NCI-H128 (cell line): Measurements from ENCODE around the gene TACR1.
"Not testable (repeated sequence)": the region's sequence is repeated elsewhere in the genome, so short reads cannot be mapped to it uniquely, and the experiment has no call there.

Source experiments
- DNase-seq: peaks from one replicate; lab custom pipeline; 2025; ENCODE audit not compliant: unreplicated experiment; lab: John Stamatoyannopoulos, UW

The TACR1 gene, protein sequence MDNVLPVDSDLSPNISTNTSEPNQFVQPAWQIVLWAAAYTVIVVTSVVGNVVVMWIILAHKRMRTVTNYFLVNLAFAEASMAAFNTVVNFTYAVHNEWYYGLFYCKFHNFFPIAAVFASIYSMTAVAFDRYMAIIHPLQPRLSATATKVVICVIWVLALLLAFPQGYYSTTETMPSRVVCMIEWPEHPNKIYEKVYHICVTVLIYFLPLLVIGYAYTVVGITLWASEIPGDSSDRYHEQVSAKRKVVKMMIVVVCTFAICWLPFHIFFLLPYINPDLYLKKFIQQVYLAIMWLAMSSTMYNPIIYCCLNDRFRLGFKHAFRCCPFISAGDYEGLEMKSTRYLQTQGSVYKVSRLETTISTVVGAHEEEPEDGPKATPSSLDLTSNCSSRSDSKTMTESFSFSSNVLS

DNA sequence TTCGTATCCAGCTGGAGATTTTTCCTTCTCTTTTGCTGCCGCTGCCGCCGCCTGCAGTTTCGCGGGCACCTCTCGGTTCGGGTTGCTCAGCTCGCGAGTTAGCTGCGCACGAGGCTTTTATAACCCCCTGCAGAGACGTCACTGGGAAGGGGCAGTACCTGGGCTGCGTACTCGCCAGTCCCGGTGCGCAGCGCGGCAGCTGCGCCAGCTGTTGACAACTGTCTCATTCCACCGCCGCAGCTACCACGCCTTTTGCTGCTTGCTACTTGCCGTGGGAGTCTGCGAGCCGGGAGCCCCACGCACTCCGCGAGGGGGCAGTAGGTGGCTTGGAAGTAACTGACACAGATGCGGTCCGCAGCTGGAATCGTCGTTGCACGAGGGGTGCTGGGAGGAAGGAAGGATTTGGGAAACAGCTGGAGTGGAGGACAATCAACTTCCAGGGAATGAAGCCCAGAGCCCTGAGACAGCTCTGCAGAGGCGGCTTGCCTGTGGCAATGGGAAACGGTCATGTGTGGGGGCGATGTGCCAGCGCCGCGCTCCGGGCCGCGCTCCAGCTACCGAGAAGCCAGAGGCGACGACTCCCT, at the start of gene TACR1:
Gene TACR1, minus strand, starts transcription at position 93 of the 584 bp plus-strand sequence. CDS start 586 bp downstream, outside the sequence.
- peak; percentile 12 for DNase-seq

DNA sequence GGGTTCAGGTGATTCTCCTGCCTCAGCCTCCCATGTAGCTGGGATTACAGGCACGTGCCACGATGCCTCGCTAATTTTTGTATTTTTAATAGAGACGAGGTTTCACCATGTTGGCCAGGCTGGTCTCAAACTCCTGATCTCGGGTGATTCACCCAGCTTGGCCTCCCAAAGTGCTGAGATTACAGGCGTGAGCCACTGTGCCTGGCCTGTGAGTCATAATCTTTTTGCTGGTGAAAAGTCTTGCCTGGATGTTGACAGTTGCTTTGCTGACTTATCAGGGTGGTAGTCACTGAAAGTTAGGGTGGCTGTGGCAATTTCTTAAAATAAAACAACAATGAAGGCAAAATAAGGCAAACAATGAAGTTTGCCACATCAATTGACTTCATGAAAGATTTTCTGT, 49.3 kb upstream of the TACR1 start:
- DNase-seq = not testable (repeated sequence)

DNA sequence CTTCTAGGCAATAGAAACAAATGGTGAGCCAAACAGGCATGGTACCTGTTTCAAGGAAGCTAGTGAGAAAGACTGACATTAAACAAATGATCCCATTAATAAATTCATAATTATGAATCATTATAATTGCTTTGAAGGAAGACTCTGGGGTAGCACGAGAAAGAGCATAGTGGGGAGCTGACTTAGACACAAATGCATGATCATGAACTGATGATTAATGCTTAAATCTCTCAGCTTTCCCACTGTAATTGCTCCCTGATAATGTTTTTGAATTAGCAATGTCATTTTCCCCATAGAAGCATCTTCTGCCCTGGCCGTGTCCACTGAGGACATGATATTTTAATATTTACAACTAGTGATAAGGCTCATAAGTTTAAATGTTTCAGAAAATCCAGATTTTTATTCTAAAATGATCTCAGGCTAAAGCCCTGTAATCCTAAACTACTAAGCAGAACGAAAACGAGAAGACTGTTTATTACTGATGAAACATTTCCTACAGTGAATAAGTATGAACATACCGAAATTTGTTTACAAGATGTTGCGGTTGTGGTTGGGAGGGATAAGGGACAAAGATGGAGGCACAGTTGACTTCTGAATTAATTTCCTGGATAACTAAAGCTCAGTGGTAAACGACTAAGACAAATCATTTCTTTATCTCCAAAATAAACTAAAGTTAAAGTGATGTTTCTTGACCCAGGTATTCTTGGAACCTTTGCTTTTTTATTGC, 47.3 kb upstream of the TACR1 start:
- no peak for DNase-seq

DNA sequence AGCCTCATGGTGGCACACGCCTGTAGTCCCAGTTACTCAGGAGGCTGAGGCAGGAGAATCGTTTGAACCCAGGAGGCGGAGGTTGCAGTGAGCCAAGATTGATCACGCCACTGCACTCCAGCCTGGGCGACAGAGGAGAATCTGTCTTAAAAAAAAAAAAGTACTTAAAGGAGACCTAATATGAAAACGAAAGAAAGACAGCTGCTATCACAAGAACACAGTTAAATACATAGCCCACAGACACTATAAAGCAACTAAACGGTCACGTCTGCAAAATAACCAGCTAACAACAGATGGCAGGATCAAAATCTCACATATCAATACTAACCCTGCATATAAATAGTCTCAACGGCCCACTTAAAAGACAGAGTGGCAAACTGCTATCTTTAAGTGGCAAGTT, 43.9 kb upstream of the TACR1 start:
- no peak for DNase-seq

DNA sequence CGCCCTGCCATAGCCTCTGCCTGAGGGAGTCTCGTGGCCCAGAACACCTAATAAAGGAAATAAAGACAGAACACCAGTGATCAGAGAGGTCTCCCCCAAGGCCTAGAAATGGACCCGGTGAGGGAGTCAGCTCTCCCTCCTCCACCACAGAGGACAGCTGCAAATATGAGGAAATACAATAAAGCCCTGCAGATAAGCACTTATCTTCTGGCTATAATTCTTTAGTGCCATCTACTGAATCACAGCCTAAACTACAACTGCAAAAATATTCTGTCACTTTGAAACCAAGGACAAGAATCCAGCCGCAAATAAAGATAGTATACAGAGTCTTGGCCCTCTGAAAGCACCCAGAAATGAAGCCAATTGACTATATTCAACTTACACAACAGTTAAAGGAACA, 42.4 kb upstream of the TACR1 start:
- DNase-seq = no peak

DNA sequence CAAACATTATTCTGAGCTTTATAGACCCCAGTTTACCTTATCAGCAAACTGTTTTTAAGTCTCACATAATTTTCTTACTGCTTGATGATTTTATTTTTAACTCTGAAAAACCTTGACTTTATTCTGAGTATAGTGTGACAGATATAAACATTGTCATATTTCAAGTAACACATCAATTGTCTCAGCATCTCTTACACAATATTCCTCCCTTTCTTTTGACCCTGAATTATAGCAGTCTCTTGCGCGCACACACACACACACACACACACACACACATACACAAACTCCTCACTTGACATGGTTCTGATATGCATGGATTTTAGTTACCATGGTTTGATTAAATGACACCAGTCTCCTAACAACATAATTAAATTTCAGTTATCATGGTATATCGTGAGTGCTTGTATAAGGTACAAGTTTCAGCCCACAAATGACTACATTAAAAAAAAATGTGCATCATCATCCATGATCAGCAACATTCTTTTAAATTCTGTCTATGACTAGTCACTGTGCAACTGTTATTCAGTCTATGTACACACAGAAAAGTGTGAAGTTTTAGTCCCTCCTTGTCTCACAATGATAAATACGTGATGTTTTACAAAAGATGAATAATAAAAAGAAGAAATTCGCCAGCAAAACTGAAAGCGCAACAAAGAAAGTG, 39.5 kb upstream of the TACR1 start:
- no peak for DNase-seq

DNA sequence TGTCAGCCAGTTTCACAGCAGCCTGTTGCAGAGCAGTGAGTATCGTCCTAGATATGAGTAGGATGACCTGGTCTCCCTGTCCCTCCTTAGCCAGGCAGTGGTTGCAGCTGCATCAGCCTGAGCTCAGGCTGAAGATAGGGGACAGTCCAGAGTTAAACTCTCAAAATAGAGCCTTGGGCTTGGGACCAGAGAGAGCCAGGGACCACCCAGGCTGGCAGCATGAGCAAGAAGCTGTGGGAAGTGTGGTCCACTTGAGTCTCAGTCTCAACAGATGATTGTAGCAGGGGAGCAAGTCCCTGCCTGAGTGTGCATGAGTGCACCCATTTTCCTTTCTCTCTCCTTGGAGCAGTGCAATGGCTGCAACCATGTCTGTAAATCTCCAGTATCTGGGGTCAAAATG, 38.0 kb upstream of the TACR1 start:
- no peak for DNase-seq

DNA sequence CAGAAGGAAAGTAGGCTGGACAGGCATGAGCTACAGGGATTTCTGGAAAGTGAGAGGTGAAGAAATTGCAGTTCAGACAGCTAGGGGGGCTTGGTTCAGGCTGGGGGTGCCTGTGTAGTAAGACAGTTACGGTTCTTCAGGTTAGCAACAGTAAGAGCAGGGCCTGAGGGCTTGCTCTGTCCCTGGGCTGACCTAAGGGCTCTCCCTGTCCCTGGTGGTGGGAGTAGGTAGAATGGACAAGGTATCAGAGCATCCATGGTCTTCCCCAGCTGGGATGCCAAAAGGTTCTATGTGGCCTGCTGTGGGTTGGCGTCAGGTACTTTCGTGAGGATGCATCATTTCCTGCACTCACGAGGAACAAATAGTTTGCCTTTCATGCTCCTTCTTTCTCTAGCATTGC, 34.6 kb upstream of the TACR1 start:
- DNase-seq = no peak

DNA sequence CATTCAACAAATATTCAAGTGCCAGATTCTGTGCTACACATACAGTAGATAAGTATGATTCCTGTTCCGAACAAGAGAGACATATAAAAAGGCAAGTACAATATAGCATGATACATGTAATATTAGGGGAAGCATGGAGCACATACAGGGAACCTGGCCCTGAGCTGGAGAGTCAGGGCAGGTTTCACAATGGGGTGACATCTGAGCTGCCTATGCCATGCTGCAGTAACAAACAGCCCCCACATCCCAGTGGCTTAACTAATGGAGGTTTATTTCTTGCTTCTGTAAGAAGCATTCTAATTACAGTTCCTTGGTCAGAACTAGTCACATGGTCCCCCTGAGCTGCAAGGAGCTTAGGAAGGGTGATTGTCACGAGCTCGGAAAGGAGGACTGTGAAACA, 27.3 kb upstream of the TACR1 start:
- DNase-seq = no peak

DNA sequence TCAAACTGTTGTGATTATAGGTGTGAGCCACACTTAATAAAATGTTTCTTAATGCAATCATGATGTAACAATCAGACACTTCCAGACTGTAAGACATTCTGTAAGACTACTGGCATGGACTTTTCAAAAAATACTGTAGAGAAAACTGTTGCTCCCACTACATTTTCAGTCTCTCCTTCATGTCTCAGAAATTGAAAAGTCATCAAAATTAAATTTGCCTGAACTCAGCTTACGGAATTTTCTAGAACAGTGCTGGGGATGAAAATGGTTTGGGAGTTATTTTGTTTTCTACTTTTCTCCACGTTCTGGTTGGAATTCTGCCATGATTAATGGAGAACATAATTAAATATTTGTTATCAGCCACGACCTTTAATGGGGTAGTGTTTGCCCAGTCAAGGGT, 26.8 kb upstream of the TACR1 start:
- no peak for DNase-seq

DNA sequence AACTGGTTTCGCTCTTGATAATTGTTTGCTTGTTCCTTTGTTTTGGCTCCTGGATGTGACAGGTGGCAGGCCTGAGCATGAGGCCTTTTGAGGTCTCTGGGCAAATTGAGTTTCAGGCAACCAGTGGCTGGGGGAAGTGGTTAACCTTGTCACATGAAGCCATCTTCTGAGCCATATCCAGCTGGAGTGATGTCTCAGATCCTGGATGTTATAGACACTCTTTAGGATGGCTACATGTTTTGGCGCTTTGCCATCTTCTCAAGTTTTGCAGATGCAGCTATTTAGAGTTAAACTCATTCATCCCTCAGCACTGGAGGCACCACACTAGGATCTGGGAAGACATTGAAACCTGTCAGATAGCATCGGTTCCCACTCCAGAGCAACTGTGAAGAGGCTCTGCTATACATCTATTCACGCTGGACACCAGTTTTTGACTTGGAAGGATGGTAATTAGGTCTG, 25.3 kb upstream of the TACR1 start:
- no peak for DNase-seq

DNA sequence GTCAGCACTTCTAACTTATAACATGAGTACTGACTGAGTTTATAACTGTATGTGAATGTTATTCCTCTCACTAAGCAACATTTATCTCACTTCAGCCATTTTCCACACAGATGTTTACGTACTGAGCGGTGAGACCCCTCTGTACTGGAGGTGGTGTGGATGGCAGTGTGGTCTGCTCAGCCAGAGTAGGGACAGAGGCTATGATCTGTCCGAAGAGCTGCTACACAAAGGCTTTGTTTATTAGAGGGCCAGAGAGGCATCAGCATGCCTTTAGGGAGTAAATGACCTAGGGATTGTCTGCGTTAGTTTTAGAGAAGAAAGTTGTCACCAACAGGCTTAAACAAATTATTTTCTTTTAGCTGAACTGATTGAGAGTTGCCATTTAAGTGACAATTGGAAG, 23.2 kb upstream of the TACR1 start:
- DNase-seq = no peak

DNA sequence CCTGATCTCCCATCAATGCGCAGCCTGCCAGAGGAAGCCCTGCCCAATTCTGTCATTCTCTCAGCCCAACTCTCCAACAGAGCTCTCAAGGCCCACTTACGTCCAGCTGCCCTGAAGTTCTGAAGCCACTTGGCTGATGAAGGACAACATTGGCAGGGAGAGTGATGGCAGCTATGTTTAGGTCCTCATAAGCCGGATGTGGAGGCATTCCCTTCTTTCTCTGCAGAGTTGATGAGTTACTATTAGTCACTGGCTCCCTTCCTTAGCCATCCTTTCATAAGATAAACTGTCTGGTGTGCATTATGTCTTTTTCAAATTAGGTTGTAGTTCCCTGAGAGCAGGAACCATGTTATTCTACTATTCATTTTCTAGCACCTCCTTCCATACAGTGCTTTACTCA, 22.5 kb upstream of the TACR1 start:
- DNase-seq = no peak

DNA sequence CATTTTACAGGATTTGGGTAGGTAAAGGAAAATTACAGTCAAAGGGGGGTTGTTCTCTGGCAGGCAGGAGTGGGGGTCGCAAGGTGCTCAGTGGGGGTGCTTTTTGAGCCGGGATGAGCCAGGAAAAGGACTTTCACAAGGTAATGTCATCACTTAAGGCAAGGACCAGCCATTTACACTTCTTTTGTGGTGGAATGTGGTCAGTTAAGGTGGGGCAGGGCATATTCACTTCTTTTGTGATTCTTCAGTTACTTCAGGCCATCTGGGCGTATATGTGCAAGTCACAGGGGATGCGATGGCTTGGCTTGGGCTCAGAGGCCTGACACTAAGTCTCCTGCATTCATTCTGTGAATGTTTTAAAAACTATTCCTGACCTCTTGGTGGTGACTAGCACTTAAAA, 19.9 kb upstream of the TACR1 start:
- not testable (repeated sequence) for DNase-seq

DNA sequence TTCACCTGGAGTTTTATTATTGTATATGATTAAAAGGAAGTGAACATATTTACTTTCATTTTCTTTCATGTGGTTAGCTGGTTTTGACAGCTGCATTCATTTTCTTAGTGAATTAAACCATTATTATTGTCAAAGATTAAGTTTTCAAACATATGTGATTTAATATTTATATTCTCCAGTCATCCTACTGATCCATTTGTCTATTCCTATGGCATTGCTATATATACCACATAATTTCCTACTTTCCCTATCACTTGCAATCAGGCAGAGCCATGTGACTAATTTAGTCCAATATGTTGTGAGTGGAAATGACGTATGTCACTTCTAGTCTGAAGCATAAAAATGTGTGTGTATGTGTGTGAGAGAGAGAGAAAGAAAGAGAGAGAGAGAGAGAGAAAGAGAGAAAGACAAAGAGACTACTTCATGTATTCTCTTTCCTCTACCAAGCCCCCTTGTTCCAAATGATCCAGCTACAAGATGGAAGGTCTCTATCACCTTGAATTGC, 12.0 kb upstream of the TACR1 start:
- no peak for DNase-seq

DNA sequence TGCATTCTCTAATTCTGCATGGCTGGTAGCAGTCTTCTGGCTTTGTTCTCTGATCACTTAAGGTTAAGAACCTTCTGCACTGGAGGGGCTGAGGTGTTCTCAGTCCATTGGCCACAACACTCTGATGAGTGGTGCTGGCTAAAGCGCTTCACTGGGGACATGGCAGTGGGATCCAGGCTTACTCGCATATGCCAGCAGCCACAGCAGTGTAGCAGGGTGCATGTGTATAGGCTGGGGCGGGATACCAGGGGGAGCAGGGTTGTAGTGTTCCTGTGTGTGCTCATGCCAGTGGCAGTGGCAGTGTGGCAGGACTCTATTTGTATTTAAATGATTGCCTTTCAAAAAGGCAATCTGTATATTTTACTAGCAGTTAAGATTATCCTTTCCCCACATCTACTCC, 11.1 kb upstream of the TACR1 start:
- DNase-seq = no peak

DNA sequence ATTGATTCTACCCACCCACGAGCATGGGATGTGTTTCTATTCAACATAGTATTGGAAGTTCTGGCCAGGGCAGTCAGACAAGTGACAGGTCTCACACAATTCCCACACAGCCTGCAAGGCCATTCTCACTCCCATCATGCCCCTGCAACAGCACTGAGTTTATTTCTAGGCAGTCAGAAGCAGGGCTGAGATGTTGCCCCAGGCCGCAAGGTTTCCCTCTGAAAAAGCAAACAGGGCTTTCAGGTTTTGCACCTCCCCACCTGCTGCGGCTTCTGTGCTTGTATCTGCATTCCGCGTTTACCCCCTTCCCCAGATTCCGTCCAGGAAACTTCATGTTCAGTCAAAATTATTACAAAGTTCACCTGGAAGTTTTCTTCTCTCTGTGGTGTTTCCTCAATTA, 9.4 kb upstream of the TACR1 start:
- no peak for DNase-seq

DNA sequence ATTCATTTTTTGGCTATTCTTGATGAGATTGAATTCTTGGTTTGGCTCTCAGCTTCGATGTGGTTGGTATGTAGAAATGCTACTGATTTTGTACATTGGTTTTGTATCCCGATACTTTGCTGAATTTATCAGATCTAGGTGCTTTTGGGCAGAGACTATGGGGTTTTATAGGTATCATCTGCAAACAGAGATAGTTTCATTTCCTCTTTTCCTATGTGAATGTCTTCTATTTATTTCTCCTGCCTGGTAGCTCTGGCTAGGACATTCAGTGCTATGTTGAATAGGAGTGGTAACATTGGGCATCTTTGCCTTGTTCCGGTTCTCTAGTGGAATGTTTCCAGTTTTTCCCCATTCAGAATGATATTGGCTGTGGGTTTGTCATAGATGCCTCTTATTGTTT, 5.5 kb upstream of the TACR1 start:
- DNase-seq = no peak

DNA sequence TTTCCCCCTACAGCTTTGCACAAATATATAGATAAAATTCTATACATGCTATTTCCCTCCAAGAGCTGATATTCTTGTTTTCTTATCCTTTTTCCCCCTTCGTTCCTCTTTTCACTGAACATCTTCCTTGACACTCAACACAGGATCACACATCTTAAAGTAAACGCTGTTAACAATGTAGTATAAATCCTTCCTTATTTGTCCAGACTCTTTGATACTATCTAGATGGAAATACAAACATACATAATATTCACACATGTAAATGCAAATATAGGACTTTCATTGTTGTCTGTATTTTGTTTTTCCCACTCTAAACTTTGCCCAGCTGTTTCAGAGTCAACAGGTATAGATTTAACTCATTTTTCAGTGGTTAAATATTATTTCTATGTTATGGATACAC, 3.0 kb upstream of the TACR1 start:
- DNase-seq = no peak

DNA sequence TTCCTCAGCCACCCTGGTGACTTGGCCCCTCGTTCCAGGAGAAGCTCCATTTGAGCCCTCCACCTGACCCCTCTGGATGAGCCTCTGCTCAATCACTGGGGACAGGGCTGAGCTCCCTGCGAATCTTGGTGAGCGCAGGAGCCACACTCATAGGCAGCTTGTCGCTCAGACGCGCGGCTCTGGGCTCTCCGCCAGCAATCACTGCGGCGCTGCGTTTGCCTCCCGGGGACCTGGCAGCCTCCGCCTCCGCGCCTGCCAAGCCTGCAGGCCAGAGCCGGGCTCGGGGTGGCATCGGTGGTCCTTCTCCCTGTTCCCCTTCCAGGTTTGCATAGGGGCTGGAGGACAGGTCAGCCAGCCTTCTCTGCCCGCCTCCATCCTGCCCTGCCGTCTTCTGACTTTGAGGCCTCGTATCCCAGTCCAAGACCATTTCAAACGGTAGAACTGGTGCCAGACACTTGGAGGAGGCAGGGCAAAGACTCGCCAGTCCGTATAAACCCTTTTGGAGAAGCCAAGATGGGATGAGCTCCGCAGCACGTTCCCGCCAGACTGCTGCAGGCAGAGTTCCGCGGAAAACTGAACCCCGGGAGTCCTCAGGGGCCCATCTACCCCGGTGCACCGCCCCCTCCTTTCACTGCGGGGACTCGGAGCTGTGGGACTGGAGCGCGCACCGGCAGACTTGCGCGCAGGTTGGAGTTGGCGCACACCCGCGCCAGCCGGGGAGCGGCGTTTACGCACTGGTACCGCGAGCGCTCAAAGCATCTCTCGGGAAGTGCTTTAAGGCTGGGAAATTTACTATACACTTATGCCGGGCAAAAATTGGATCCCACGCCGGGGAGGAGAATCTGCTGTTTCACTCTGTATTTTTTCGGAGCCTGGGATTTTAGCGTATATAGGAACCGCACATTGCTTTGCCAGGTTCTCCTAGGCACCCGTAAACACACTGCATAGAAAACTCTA, 1.1 kb upstream of the TACR1 start:
- peak; percentile 47 for DNase-seq
